ENCODE data around the gene CALU.
A peak's percentile ranks its signal among the peaks of the same experiment; 100 is the strongest.

CALU gene

GRCh38 chr7:128737441-128737840 is 1.7 kb upstream of the CALU start:
- Histone ChIP-seq H3K4me1 (peaks cover 9% of the 10 kb centered on the region), H3K4me2 (ENCODE audit: low read length) (no peak overlapping the region), H3K27me3 (ENCODE audit: control insufficient read depth, insufficient read depth, low read length) (no peaks in the 10 kb centered on the region), H2AFZ (no peak overlapping the region), H3K36me3 (ENCODE audit: control insufficient read depth, insufficient read depth, low read length) (no peaks in the 10 kb centered on the region), H3K9me3 (ENCODE audit: control insufficient read depth, low read length) (no peaks in the 10 kb centered on the region), H3K9ac (no peak overlapping the region), H3K79me2 (peaks cover 26% of the 10 kb centered on the region), H3K27ac (no peak overlapping the region), H3K4me3 (ENCODE audit: low read depth, low read length) (no peak overlapping the region)
- TF ChIP-seq, protein P1, sequence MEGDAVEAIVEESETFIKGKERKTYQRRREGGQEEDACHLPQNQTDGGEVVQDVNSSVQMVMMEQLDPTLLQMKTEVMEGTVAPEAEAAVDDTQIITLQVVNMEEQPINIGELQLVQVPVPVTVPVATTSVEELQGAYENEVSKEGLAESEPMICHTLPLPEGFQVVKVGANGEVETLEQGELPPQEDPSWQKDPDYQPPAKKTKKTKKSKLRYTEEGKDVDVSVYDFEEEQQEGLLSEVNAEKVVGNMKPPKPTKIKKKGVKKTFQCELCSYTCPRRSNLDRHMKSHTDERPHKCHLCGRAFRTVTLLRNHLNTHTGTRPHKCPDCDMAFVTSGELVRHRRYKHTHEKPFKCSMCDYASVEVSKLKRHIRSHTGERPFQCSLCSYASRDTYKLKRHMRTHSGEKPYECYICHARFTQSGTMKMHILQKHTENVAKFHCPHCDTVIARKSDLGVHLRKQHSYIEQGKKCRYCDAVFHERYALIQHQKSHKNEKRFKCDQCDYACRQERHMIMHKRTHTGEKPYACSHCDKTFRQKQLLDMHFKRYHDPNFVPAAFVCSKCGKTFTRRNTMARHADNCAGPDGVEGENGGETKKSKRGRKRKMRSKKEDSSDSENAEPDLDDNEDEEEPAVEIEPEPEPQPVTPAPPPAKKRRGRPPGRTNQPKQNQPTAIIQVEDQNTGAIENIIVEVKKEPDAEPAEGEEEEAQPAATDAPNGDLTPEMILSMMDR (IDR thresholded peaks at IDR 0.05): no peak

DNA sequence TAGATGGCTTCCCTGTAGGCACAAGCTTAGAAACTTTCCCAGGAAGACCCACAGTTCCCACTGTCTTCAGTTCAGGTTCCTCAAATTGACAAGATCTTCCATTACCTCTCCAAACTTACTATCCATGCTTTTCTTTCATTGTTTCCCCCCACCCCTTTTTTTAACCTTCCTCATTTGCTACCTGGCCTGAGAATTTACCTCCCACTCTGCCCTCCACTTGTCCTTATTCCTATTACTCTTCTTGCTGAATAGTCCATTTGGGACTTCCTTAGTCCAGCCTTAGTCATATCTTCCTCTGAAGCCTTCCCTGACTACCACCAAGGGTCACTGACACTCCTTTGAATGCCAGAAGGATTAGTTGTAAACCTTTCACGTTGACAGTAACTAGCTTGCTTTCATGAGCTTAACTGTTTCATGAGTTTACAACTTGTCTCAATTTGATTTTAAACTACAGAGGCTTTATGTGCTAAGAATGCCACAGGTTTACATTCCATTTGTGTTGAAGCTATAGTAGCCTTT is 1.2 kb upstream of the CALU start:
- H3K9ac ChIP-seq: no peak overlapping the region
- H3K27me3 ChIP-seq (ENCODE audit: control insufficient read depth, insufficient read depth, low read length): no peaks in the 10 kb centered on the region

DNA sequence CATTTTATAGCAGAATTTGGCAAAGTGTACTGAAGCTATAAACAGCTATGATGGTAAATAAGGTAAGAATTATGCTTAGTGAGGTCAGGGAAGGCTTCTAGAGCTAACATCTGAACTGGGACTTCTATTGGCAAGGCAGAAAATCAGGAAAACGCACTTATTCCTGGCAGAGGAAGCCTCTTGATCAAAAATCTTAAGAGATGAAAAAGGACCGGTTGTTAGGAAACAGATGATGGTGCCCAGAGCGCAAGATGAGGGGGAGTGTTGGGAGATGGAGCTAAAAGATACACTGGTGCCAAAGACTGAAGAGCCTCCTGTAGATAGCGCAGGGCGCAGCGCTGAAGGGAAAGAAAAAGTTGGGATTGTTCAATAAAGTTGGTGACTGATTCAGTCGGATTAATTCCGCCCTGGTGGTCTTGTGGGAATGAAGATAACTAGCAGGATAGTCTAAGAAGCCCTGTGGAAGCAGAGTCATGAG is 550 bp upstream of the CALU start:
- H3K27me3 ChIP-seq (ENCODE audit: control insufficient read depth, insufficient read depth, low read length): no peaks in the 10 kb centered on the region
- peak overlapping the region; percentile 70 for H3K4me2 ChIP-seq (ENCODE audit: low read length)
- H3K36me3 ChIP-seq (ENCODE audit: control insufficient read depth, insufficient read depth, low read length): no peaks in the 10 kb centered on the region
- peak overlapping the region; percentile 94 for H3K4me3 ChIP-seq (ENCODE audit: low read depth, low read length)
- H3K4me1 ChIP-seq: peaks cover 9% of the 10 kb centered on the region
- H2AFZ ChIP-seq: peak overlapping the region; percentile 86
- H3K27ac ChIP-seq: peak overlapping the region; percentile 75
- H3K9ac ChIP-seq: no peak overlapping the region
- H3K79me2 ChIP-seq: peaks cover 30% of the 10 kb centered on the region
- H3K9me3 ChIP-seq (ENCODE audit: control insufficient read depth, low read length): no peaks in the 10 kb centered on the region
- TF ChIP-seq, protein P1 (IDR thresholded peaks at IDR 0.05): peak; percentile 9

More for the DNA sequence above, 1.2 kb upstream of the CALU start:
- Histone ChIP-seq H3K4me1 (peaks cover 9% of the 10 kb centered on the region), H3K27ac (no peak overlapping the region), H3K4me3 (ENCODE audit: low read depth, low read length) (no peak overlapping the region), H2AFZ (peak overlapping the region; percentile 86), H3K79me2 (peaks cover 28% of the 10 kb centered on the region), H3K4me2 (ENCODE audit: low read length) (no peak overlapping the region), H3K36me3 (ENCODE audit: control insufficient read depth, insufficient read depth, low read length) (no peaks in the 10 kb centered on the region), H3K9me3 (ENCODE audit: control insufficient read depth, low read length) (no peaks in the 10 kb centered on the region)
- TF ChIP-seq, protein P1 (IDR thresholded peaks at IDR 0.05): no peak

- Histone ChIP-seq H3K79me2 (peaks cover 41% of the 10 kb centered on the region), H3K27me3 (ENCODE audit: control insufficient read depth, insufficient read depth, low read length) (no peaks in the 10 kb centered on the region), H2AFZ (peak overlapping the region; percentile 86), H3K4me1 (peaks cover 9% of the 10 kb centered on the region), H3K9me3 (ENCODE audit: control insufficient read depth, low read length) (no peaks in the 10 kb centered on the region), H3K9ac (no peak overlapping the region), H3K4me3 (ENCODE audit: low read depth, low read length) (peak overlapping the region; percentile 94), H3K4me2 (ENCODE audit: low read length) (peak overlapping the region; percentile 67), H3K27ac (peak overlapping the region; percentile 75), H3K36me3 (ENCODE audit: control insufficient read depth, insufficient read depth, low read length) (no peaks in the 10 kb centered on the region)
- TF ChIP-seq, protein P1 (IDR thresholded peaks at IDR 0.05): no peak
Observed at GRCh38 chr7:128739990-128740682, 977 bp downstream of the CALU start.
